A549 (cell line): ENCODE results near the gene CD9.

Experiments
- KDM5A ChIP-seq: fragments of 200-600 bp; sonication (generic); IDR thresholded peaks from 2 replicates; pipeline ENCODE4 v1.6.1; 2016; ENCODE audit warnings: antibody characterized with exemption, mild to moderate bottlenecking
- NR3C1 ChIP-seq: fragments of >200 bp; sonication (Bioruptor Twin); formaldehyde crosslinking; IDR thresholded peaks from 3 replicates; pipeline ENCODE4 v1.6.1; 2017
- ZFP36 ChIP-seq: fragments of 450-650 bp; IDR thresholded peaks from 2 replicates; pipeline ENCODE4 v1.6.1; 2014; ENCODE audit warnings: borderline replicate concordance; ENCODE audit not compliant: partially characterized antibody
- TF ChIP-seq, protein P1 (sequence below): fragments of 200-600 bp; sonication (generic); IDR thresholded peaks from 2 replicates; pipeline ENCODE4 v1.6.1; 2016; ENCODE audit warnings: antibody characterized with exemption, mild to moderate bottlenecking, moderate library complexity
- TF ChIP-seq, protein P2 (sequence below): IDR thresholded peaks from 2 replicates; pipeline ENCODE4 v1.6.1; 2012

GRCh38 chr12:6279256-6279628 lies 79.0 kb downstream of the CD9 start:
- TF ChIP-seq NR3C1 (no peak), KDM5A (no peak), ZFP36 (no peak)
- TF ChIP-seq, protein P1, sequence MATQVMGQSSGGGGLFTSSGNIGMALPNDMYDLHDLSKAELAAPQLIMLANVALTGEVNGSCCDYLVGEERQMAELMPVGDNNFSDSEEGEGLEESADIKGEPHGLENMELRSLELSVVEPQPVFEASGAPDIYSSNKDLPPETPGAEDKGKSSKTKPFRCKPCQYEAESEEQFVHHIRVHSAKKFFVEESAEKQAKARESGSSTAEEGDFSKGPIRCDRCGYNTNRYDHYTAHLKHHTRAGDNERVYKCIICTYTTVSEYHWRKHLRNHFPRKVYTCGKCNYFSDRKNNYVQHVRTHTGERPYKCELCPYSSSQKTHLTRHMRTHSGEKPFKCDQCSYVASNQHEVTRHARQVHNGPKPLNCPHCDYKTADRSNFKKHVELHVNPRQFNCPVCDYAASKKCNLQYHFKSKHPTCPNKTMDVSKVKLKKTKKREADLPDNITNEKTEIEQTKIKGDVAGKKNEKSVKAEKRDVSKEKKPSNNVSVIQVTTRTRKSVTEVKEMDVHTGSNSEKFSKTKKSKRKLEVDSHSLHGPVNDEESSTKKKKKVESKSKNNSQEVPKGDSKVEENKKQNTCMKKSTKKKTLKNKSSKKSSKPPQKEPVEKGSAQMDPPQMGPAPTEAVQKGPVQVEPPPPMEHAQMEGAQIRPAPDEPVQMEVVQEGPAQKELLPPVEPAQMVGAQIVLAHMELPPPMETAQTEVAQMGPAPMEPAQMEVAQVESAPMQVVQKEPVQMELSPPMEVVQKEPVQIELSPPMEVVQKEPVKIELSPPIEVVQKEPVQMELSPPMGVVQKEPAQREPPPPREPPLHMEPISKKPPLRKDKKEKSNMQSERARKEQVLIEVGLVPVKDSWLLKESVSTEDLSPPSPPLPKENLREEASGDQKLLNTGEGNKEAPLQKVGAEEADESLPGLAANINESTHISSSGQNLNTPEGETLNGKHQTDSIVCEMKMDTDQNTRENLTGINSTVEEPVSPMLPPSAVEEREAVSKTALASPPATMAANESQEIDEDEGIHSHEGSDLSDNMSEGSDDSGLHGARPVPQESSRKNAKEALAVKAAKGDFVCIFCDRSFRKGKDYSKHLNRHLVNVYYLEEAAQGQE, result no peak
- TF ChIP-seq, protein P2, sequence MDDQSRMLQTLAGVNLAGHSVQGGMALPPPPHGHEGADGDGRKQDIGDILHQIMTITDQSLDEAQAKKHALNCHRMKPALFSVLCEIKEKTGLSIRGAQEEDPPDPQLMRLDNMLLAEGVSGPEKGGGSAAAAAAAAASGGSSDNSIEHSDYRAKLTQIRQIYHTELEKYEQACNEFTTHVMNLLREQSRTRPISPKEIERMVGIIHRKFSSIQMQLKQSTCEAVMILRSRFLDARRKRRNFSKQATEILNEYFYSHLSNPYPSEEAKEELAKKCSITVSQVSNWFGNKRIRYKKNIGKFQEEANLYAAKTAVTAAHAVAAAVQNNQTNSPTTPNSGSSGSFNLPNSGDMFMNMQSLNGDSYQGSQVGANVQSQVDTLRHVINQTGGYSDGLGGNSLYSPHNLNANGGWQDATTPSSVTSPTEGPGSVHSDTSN, result no peak
